ENCODE measurements around the gene MEA1. TPM values are rescaled to one million over a fixed set of nuclear protein-coding genes. Genes with fewer than 3 reads are reported as not detected.

Gene MEA1
- total RNA-seq, 1 experiment from 2014 or later: 77.6 TPM

- intact Hi-C loops (cut with micrococcal nuclease; ENCODE audit: unreplicated experiment): no loop called here
- no peaks in the 10 kb centered on the region for H4K20me1 ChIP-seq (ENCODE audit: insufficient read depth)
- H3K4me3 ChIP-seq: no peak overlapping the region
- ChIA-PET CTCF (no interaction called here), POLR2A (ENCODE audit: unreplicated experiment) (no interaction called here)
- no peaks in the 10 kb centered on the region for H3K79me2 ChIP-seq (ENCODE audit: low read depth)
- H2AFZ ChIP-seq: no peak overlapping the region
- H3K9me3 ChIP-seq (ENCODE audit: insufficient read depth, low read depth): no peaks in the 10 kb centered on the region
- H3K27ac ChIP-seq: no peak overlapping the region
- TF ChIP-seq EZH2 (IDR thresholded peaks at IDR 0.05; ENCODE audit: low read depth): no peak
- no peak for TF ChIP-seq CTCF (conservative IDR thresholded peaks at IDR 0.05)
- peaks cover 9% of the 10 kb centered on the region; the same call in 1 of the 2 replicates for H3F3A ChIP-seq (ENCODE audit: insufficient read depth, low read depth)
- H3K36me3 ChIP-seq (ENCODE audit: low read depth): no peaks in the 10 kb centered on the region; the same call in 1 of the 2 replicates
- no TSS peak for BruUV-seq (replicated peaks)
- peaks cover 11% of the 10 kb centered on the region for H3K4me1 ChIP-seq (replicated peaks; ENCODE audit: insufficient read depth)
- no peaks in the 10 kb centered on the region for H3K9me2 ChIP-seq (ENCODE audit: insufficient read depth)
- no peaks in the 10 kb centered on the region for H3K27me3 ChIP-seq (ENCODE audit: insufficient read depth, low read depth)
- no peak overlapping the region for H3K4me2 ChIP-seq
- DNase-seq: no peak
These were observed 51.6 kb downstream of the MEA1 start for GRCh38 chr6:42962096-42962495.

Other genes with a start within 250 kb of the MEA1 start
- 8.5 and 12.9 TPM in 2 replicates for gene BICRAL, start 231.9 kb downstream of the MEA1 start, total RNA-seq (2021)
- 84.1 and 87.1 TPM in 2 replicates for gene RPL7L1, start 134.3 kb downstream of the MEA1 start, total RNA-seq (2021)
- gene PTCRA, start 97.9 kb downstream of the MEA1 start, total RNA-seq (2021): not detected in 2 replicates
- 47.7 and 54.8 TPM in 2 replicates for gene CNPY3, start 84.5 kb downstream of the MEA1 start, total RNA-seq (2021)
- gene GNMT, start 53.2 kb downstream of the MEA1 start, total RNA-seq (2021): 0.57 TPM in 1 of 2 replicates, not detected in the other
- gene PEX6, start 34.8 kb downstream of the MEA1 start, total RNA-seq (2021): 25.9 and 31.3 TPM in 2 replicates
- gene PPP2R5D, start 29.4 kb downstream of the MEA1 start, total RNA-seq (2021): 42.9 and 53.7 TPM in 2 replicates
- 104 and 122 TPM in 2 replicates for gene KLHDC3, start 303 bp upstream of the MEA1 start, total RNA-seq (2021)
- 45.2 and 62.5 TPM in 2 replicates for gene RRP36, start 7.7 kb upstream of the MEA1 start, total RNA-seq (2021)
- gene CUL7, start 39.9 kb upstream of the MEA1 start, total RNA-seq (2021): 22.8 and 32.4 TPM in 2 replicates
- 86.2 and 110 TPM in 2 replicates for gene MRPL2, start 45.5 kb upstream of the MEA1 start, total RNA-seq (2021)
- gene KLC4, start 45.7 kb upstream of the MEA1 start, total RNA-seq (2021): 46.2 and 46.7 TPM in 2 replicates
- gene PTK7, start 62.4 kb upstream of the MEA1 start, total RNA-seq (2021): 106 and 110 TPM in 2 replicates
- 22.0 and 25.4 TPM in 2 replicates for gene SRF, start 157.3 kb upstream of the MEA1 start, total RNA-seq (2021)
- gene CUL9, start 168.2 kb upstream of the MEA1 start, total RNA-seq (2021): 52.8 and 71.6 TPM in 2 replicates
- 43.5 and 57.0 TPM in 2 replicates for gene DNPH1, start 215.5 kb upstream of the MEA1 start, total RNA-seq (2021)
- gene TTBK1, start 229.5 kb upstream of the MEA1 start, total RNA-seq (2021): 0.07 and 0.15 TPM in 2 replicates

All from PC-9 (cell line).